DOHH2 (cell line): ENCODE data around the gene PSMD3.

Source experiments
- H3F3A ChIP-seq: fragments of 200-600 bp; sonication (generic), shearing (Covaris generic); 2 replicates; pipeline ENCODE4 v1.6.0; 2016; ENCODE audit warnings: antibody characterized with exemption, mild to moderate bottlenecking; ENCODE audit not compliant: control insufficient read depth, insufficient read depth
- H3K27ac ChIP-seq: fragments of 200-600 bp; sonication (generic); 2 replicates; pipeline ENCODE4 v1.5.1; 2014; ENCODE audit warnings: low read depth, mild to moderate bottlenecking, low read length, moderate library complexity
- H3K27me3 ChIP-seq: fragments of 200-600 bp; sonication (generic); 2 replicates; pipeline ENCODE4 v1.6.1; 2014; ENCODE audit warnings: mild to moderate bottlenecking, low read length, mixed read lengths; ENCODE audit not compliant: control insufficient read depth
- H3K36me3 ChIP-seq: fragments of 200-600 bp; sonication (generic); 2 replicates; pipeline ENCODE4 v1.6.1; 2014; ENCODE audit warnings: mild to moderate bottlenecking, low read length, moderate library complexity, mixed read lengths; ENCODE audit not compliant: control insufficient read depth
- H3K4me1 ChIP-seq: fragments of 200-600 bp; sonication (generic); 2 replicates; pipeline ENCODE4 v1.6.1; 2014; ENCODE audit warnings: mild to moderate bottlenecking, low read length, mixed read lengths; ENCODE audit not compliant: control insufficient read depth
- H3K4me2 ChIP-seq: fragments of 200-600 bp; sonication (generic); 2 replicates; pipeline ENCODE4 v1.6.0; 2014; ENCODE audit warnings: mild to moderate bottlenecking, low read length, moderate library complexity
- H3K4me3 ChIP-seq: fragments of 200-600 bp; sonication (generic); 2 replicates; pipeline ENCODE4 v1.5.1; 2014; ENCODE audit warnings: mild to moderate bottlenecking, low read length, mixed read lengths
- H3K79me2 ChIP-seq: fragments of 200-600 bp; sonication (generic); 2 replicates; pipeline ENCODE4 v1.6.1; 2014; ENCODE audit warnings: mild to moderate bottlenecking, low read length, mixed read lengths; ENCODE audit not compliant: control insufficient read depth
- H3K9me2 ChIP-seq: fragments of 200-600 bp; sonication (generic); replicated peaks from 2 replicates; pipeline ENCODE4 v1.6.1; 2014; ENCODE audit warnings: mild to moderate bottlenecking, low read length, mixed read lengths; ENCODE audit not compliant: control insufficient read depth
- H3K9me3 ChIP-seq: fragments of 200-600 bp; sonication (generic); 2 replicates; pipeline ENCODE4 v1.6.1; 2014; ENCODE audit warnings: antibody characterized with exemption, low read length, mixed read lengths; ENCODE audit not compliant: control insufficient read depth, insufficient read depth
- H4K20me1 ChIP-seq: fragments of 200-600 bp; sonication (generic); 2 replicates; pipeline ENCODE4 v1.6.0; 2014; ENCODE audit warnings: low read depth, mild to moderate bottlenecking, antibody characterized with exemption, low read length, moderate library complexity; ENCODE audit not compliant: control insufficient read depth, insufficient read depth
- CTCF ChIP-seq: fragments of 200-600 bp; sonication (generic); IDR thresholded peaks from one replicate; pipeline ENCODE4 v1.5.1; 2014; ENCODE audit warnings: antibody characterized with exemption, mild to moderate bottlenecking, low read depth, low read length; ENCODE audit not compliant: poor library complexity, severe bottlenecking
- EZH2phosphoT487 ChIP-seq: fragments of 200-600 bp; sonication (generic); IDR thresholded peaks from 2 replicates; pipeline ENCODE4 v1.6.1; 2017; ENCODE audit warnings: borderline replicate concordance, mild to moderate bottlenecking, antibody characterized with exemption, low read length, moderate library complexity, mixed read lengths

Gene PSMD3

GRCh38 chr17:39995438-39995837, 14.8 kb downstream of the PSMD3 start:
- Histone ChIP-seq H3F3A (peaks cover 3% of the 10 kb centered on the region; the same call in 1 of the 2 replicates), H3K4me3 (no peak overlapping the region), H3K4me1 (no peaks in the 10 kb centered on the region), H3K27ac (no peak overlapping the region), H3K27me3 (no peaks in the 10 kb centered on the region), H3K79me2 (no peaks in the 10 kb centered on the region), H3K9me3 (no peaks in the 10 kb centered on the region), H3K9me2 (no peaks in the 10 kb centered on the region), H3K36me3 (peaks cover 70% of the 10 kb centered on the region), H4K20me1 (no peaks in the 10 kb centered on the region), H3K4me2 (no peak overlapping the region)
- TF ChIP-seq EZH2phosphoT487 (no peak), CTCF (no peak)

- Histone ChIP-seq H3K27ac (no peak overlapping the region), H3K27me3 (no peaks in the 10 kb centered on the region), H3K4me2 (no peak overlapping the region), H3K9me2 (no peaks in the 10 kb centered on the region), H3F3A (peaks cover 3% of the 10 kb centered on the region; the same call in 1 of the 2 replicates), H3K4me3 (no peak overlapping the region), H3K4me1 (no peaks in the 10 kb centered on the region), H4K20me1 (no peaks in the 10 kb centered on the region), H3K79me2 (no peaks in the 10 kb centered on the region), H3K36me3 (peaks cover 64% of the 10 kb centered on the region), H3K9me3 (no peaks in the 10 kb centered on the region)
- TF ChIP-seq EZH2phosphoT487 (no peak), CTCF (no peak)
These were observed 15.6 kb downstream of the PSMD3 start for GRCh38 chr17:39996162-39996561.

DNA sequence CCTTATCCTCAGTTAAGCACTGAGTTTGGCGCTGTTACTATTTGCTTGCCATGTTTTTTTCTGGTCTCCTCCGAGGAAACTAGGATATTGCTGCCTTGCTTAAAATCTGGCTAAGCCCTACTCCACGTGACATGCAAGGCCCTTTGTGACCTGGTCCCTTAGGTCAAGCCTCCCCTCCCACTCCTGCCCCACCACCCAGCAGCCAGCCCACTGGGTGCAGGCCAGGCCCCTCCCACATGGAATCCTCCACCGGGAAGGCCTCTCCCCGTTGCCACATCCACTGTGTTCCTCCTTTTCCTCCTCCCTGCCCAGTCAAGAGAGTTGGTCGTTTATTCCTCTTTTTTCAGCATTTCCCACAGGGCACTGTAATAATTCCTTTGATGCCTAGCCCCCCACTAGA, 16.2 kb downstream of the PSMD3 start:
- H3K79me2 ChIP-seq: no peaks in the 10 kb centered on the region
- H3K36me3 ChIP-seq: peaks cover 58% of the 10 kb centered on the region
- no peak overlapping the region for H3K4me2 ChIP-seq
- no peaks in the 10 kb centered on the region for H3K4me1 ChIP-seq
- H3K27me3 ChIP-seq: no peaks in the 10 kb centered on the region
- H3K9me2 ChIP-seq: no peaks in the 10 kb centered on the region
- no peaks in the 10 kb centered on the region for H4K20me1 ChIP-seq
- TF ChIP-seq EZH2phosphoT487 (no peak), CTCF (no peak)
- peaks cover 3% of the 10 kb centered on the region; the same call in 1 of the 2 replicates for H3F3A ChIP-seq
- no peaks in the 10 kb centered on the region for H3K9me3 ChIP-seq
- H3K4me3 ChIP-seq: no peak overlapping the region
- no peak overlapping the region for H3K27ac ChIP-seq

DNA sequence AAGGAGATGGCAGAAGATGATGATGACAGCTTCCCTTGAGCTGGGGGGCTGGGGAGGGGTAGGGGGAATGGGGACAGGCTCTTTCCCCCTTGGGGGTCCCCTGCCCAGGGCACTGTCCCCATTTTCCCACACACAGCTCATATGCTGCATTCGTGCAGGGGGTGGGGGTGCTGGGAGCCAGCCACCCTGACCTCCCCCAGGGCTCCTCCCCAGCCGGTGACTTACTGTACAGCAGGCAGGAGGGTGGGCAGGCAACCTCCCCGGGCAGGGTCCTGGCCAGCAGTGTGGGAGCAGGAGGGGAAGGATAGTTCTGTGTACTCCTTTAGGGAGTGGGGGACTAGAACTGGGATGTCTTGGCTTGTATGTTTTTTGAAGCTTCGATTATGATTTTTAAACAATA, 16.9 kb downstream of the PSMD3 start:
- Histone ChIP-seq H3K36me3 (peaks cover 50% of the 10 kb centered on the region), H3K4me2 (no peak overlapping the region), H3K9me3 (no peaks in the 10 kb centered on the region)

More for the DNA sequence above, 16.9 kb downstream of the PSMD3 start:
- H3F3A ChIP-seq: peaks cover 3% of the 10 kb centered on the region; the same call in 1 of the 2 replicates
- no peak overlapping the region for H3K27ac ChIP-seq
- H4K20me1 ChIP-seq: no peaks in the 10 kb centered on the region
- H3K4me1 ChIP-seq: no peaks in the 10 kb centered on the region
- TF ChIP-seq EZH2phosphoT487: no peak
- no peak for TF ChIP-seq CTCF
- no peaks in the 10 kb centered on the region for H3K9me2 ChIP-seq
- no peaks in the 10 kb centered on the region for H3K79me2 ChIP-seq
- no peak overlapping the region for H3K4me3 ChIP-seq
- H3K27me3 ChIP-seq: no peaks in the 10 kb centered on the region
